Activated naive CD4-positive, alpha-beta T cell treated with anti-CD3 and anti-CD28 coated beads, Interleukin-2, amount 50 U/mL, for 24 hours (primary cell): ENCODE results near the gene UBE3D.

Experiments
- H3K27ac Mint-ChIP-seq: one replicate; pipeline ENCODE4 v1.8.0; 2021; ENCODE audit warnings: mild to moderate bottlenecking, mixed read lengths
- H3K27me3 Mint-ChIP-seq: one replicate; pipeline ENCODE4 v1.8.0; 2021; ENCODE audit warnings: mixed read lengths
- H3K36me3 Mint-ChIP-seq: one replicate; pipeline ENCODE4 v1.8.0; 2021; ENCODE audit warnings: mixed read lengths
- H3K4me1 Mint-ChIP-seq: one replicate; pipeline ENCODE4 v1.8.0; 2021; ENCODE audit warnings: mixed read lengths
- H3K4me3 Mint-ChIP-seq: one replicate; pipeline ENCODE4 v1.8.0; 2021; ENCODE audit warnings: mild to moderate bottlenecking, mixed read lengths
- H3K9me3 Mint-ChIP-seq: one replicate; pipeline ENCODE4 v1.8.0; 2021; ENCODE audit warnings: mixed read lengths

Gene UBE3D

DNA sequence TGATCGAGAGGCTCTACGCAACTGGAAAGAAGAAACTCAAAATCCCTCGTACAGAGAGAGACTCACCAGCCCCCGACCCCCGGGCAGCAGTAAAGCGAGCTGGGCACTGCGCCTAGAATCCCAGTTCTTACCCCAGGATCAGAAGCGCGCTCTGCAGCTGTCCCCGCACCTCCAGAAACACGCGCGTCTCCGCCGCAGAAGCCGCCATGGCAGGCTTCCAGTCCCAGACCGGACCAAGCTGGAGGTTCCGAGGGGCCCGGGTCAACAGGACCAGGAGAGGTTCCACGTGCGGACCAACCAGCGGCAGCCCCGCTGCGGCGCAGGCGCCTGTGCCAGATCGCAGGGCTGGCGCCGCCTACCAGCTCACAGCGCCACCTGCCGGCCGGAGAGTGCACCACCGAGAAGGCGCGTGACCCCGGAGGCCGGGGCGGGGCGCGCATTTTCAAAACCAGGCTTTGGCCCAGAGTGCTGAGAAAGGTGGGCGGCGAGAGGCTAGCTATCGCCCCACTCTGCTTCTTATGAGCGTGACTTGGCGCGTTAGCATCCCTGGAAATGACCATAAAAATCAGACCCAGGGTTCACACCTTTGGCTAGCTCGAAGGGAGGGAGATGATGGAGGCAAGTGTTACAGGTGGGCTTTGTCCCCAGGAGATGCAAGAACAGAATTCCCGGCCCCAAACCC is at the start of gene UBE3D:
Gene UBE3D (minus strand): TSS at position 331 of the 682 bp plus-strand sequence. CDS start 123 bp downstream, at position 208.
- Mint-ChIP-seq H3K36me3 (peaks cover 8% of the 10 kb centered on the region), H3K27ac (peak within 1 kb of the TSS; percentile 74), H3K4me3 (peak within 1 kb of the TSS; percentile 93), H3K4me1 (peaks cover 58% of the 10 kb centered on the region), H3K27me3 (no peaks in the 10 kb centered on the region), H3K9me3 (no peaks in the 10 kb centered on the region)

- no peaks in the 10 kb centered on the region for H3K27me3 Mint-ChIP-seq
- no peak overlapping the region for H3K27ac Mint-ChIP-seq
- H3K4me3 Mint-ChIP-seq = no peak overlapping the region
- peaks cover 6% of the 10 kb centered on the region for H3K36me3 Mint-ChIP-seq
- no peaks in the 10 kb centered on the region for H3K4me1 Mint-ChIP-seq
- H3K9me3 Mint-ChIP-seq = no peaks in the 10 kb centered on the region
Measured at GRCh38 chr6:83114164-83114563, 48.5 kb upstream of the UBE3D start.

GRCh38 chr6:83113258-83113657 is 47.6 kb upstream of the UBE3D start:
- Mint-ChIP-seq H3K4me3 (no peak overlapping the region), H3K4me1 (no peaks in the 10 kb centered on the region), H3K9me3 (no peaks in the 10 kb centered on the region), H3K27ac (no peak overlapping the region), H3K36me3 (peaks cover 9% of the 10 kb centered on the region), H3K27me3 (no peaks in the 10 kb centered on the region)

- Mint-ChIP-seq H3K27ac (no peak overlapping the region), H3K36me3 (peaks cover 23% of the 10 kb centered on the region), H3K9me3 (peaks cover 14% of the 10 kb centered on the region), H3K4me3 (no peak overlapping the region), H3K4me1 (no peaks in the 10 kb centered on the region), H3K27me3 (no peaks in the 10 kb centered on the region)
Measured at GRCh38 chr6:83108378-83108777, 42.7 kb upstream of the UBE3D start.

GRCh38 chr6:83098589-83098988 is 32.9 kb upstream of the UBE3D start:
- Mint-ChIP-seq H3K4me3 (no peak overlapping the region), H3K4me1 (peaks cover 18% of the 10 kb centered on the region), H3K27ac (no peak overlapping the region), H3K27me3 (no peaks in the 10 kb centered on the region), H3K9me3 (peaks cover 11% of the 10 kb centered on the region), H3K36me3 (peaks cover 36% of the 10 kb centered on the region)

DNA sequence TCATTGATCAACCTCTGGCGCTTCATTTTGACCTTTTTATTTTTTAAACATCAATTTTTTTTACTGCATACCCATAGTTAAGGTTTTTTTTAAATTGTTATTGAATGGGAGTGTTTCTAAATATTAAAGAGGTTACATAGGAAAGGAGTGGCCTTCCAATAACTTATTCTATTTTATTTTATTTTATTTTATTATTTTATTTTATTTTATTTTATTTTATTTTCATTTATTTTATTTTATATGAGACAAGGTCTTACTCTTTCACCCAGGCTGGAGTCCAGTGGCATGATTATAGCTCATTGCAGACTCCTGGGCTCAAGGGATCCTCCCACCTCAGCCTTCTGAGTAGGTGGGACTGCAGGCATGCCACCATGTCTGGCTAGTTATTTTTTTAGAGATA is 32.0 kb upstream of the UBE3D start:
- Mint-ChIP-seq H3K4me1 (peaks cover 18% of the 10 kb centered on the region), H3K9me3 (peaks cover 7% of the 10 kb centered on the region), H3K36me3 (peaks cover 28% of the 10 kb centered on the region), H3K27ac (no peak overlapping the region), H3K4me3 (no peak overlapping the region), H3K27me3 (no peaks in the 10 kb centered on the region)

GRCh38 chr6:83097204-83097603 is 31.6 kb upstream of the UBE3D start:
- peaks cover 25% of the 10 kb centered on the region for H3K36me3 Mint-ChIP-seq
- H3K27ac Mint-ChIP-seq = no peak overlapping the region
- H3K4me1 Mint-ChIP-seq = peaks cover 18% of the 10 kb centered on the region
- H3K9me3 Mint-ChIP-seq = peaks cover 7% of the 10 kb centered on the region
- no peaks in the 10 kb centered on the region for H3K27me3 Mint-ChIP-seq
- no peak overlapping the region for H3K4me3 Mint-ChIP-seq

- H3K4me1 Mint-ChIP-seq = peaks cover 21% of the 10 kb centered on the region
- no peak overlapping the region for H3K4me3 Mint-ChIP-seq
- H3K9me3 Mint-ChIP-seq = peaks cover 7% of the 10 kb centered on the region
- H3K27ac Mint-ChIP-seq = no peak overlapping the region
- peaks cover 21% of the 10 kb centered on the region for H3K36me3 Mint-ChIP-seq
- no peaks in the 10 kb centered on the region for H3K27me3 Mint-ChIP-seq
Measured at GRCh38 chr6:83096791-83097190, 31.1 kb upstream of the UBE3D start.

DNA sequence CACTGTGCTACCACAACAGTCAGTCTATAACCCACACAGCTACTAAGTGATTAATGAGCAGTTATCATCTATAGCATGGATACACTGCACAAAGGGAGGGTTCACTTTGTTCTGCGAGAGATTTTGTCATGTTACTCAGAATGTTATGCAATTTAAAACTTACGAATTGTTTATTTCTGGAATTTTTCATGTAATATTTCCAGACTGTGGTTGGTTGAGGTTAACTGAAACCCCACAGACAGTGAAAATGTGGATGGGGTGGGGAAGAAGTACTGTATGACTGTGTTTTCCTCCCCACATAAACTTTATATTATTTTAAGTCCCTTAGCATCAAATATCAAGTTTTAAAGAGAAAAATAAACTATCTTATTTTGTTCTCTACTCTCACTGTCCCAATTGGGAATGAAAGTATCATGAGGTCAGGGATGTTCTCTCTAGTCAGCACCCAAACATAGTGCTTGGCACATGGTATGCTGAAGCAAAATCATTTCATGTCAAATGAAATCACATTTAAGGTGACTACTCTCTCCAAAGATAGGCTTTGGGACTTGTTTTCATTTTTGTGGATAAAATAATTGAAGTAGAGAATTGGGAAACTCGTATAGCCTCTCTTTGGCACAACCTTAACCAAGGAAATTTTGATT is 27.2 kb upstream of the UBE3D start:
- Mint-ChIP-seq H3K4me3 (no peak overlapping the region), H3K27me3 (no peaks in the 10 kb centered on the region), H3K36me3 (peaks cover 18% of the 10 kb centered on the region), H3K9me3 (peaks cover 7% of the 10 kb centered on the region), H3K4me1 (peaks cover 37% of the 10 kb centered on the region), H3K27ac (no peak overlapping the region)

- Mint-ChIP-seq H3K9me3 (peaks cover 12% of the 10 kb centered on the region), H3K4me3 (peak overlapping the region; percentile 37)
Measured at GRCh38 chr6:83086751-83087150, 21.1 kb upstream of the UBE3D start.

DNA sequence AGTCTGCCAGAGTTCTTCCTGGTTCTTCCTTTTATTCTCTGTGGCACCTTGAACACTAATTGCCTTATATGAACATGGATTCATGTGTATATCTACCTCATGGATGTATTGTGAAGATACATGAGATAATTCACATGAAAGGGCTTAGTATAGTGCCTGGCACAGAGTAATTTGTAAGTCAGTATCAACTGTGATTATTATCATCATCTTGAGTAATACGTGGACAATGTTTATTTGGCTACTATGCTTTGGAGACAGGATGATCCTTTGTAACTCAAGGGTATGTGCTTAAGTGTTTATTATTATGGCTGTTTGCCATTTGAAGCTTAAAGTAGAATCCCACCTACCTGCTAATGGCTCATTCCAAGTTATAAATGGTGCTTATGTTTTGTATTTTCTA is 17.8 kb upstream of the UBE3D start:
- Mint-ChIP-seq H3K27ac (no peak overlapping the region), H3K27me3 (no peaks in the 10 kb centered on the region), H3K4me1 (peaks cover 57% of the 10 kb centered on the region), H3K36me3 (peaks cover 24% of the 10 kb centered on the region), H3K9me3 (peaks cover 12% of the 10 kb centered on the region), H3K4me3 (no peak overlapping the region)

More at GRCh38 chr6:83086751-83087150, 21.1 kb upstream of the UBE3D start:
- Mint-ChIP-seq H3K4me1 (peaks cover 46% of the 10 kb centered on the region), H3K27ac (no peak overlapping the region), H3K36me3 (peaks cover 24% of the 10 kb centered on the region), H3K27me3 (no peaks in the 10 kb centered on the region)

- Mint-ChIP-seq H3K4me1 (peaks cover 45% of the 10 kb centered on the region), H3K9me3 (no peaks in the 10 kb centered on the region), H3K27ac (no peak overlapping the region), H3K36me3 (peaks cover 12% of the 10 kb centered on the region), H3K27me3 (no peaks in the 10 kb centered on the region), H3K4me3 (no peak overlapping the region)
Measured at GRCh38 chr6:83073615-83074014, 8.0 kb upstream of the UBE3D start.

- Mint-ChIP-seq H3K27ac (no peak overlapping the region), H3K9me3 (no peaks in the 10 kb centered on the region), H3K36me3 (peaks cover 9% of the 10 kb centered on the region), H3K4me3 (no peak overlapping the region), H3K4me1 (peaks cover 43% of the 10 kb centered on the region), H3K27me3 (no peaks in the 10 kb centered on the region)
Measured at GRCh38 chr6:83072726-83073125, 7.1 kb upstream of the UBE3D start.

DNA sequence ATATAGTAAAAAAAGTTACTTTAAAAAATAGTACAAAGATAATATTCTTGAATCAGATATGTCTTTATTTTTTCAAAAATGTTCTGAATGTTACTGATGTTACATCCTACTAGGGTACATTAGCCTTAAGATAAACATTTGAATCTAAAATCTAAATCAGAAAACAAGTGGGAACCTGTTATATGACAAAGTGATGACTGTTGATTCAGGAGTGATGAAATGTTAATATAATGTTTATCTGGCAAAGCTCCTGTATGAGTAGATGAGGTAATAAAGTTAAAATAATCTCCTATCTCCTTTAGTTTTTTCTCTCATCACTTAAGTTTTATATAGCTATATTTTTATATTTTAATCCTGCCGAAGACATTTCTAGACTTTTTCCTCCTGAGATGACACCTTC is 6.1 kb upstream of the UBE3D start:
- no peak overlapping the region for H3K27ac Mint-ChIP-seq
- H3K36me3 Mint-ChIP-seq = peaks cover 9% of the 10 kb centered on the region
- H3K27me3 Mint-ChIP-seq = no peaks in the 10 kb centered on the region
- peaks cover 45% of the 10 kb centered on the region for H3K4me1 Mint-ChIP-seq
- no peak overlapping the region for H3K4me3 Mint-ChIP-seq
- H3K9me3 Mint-ChIP-seq = no peaks in the 10 kb centered on the region

DNA sequence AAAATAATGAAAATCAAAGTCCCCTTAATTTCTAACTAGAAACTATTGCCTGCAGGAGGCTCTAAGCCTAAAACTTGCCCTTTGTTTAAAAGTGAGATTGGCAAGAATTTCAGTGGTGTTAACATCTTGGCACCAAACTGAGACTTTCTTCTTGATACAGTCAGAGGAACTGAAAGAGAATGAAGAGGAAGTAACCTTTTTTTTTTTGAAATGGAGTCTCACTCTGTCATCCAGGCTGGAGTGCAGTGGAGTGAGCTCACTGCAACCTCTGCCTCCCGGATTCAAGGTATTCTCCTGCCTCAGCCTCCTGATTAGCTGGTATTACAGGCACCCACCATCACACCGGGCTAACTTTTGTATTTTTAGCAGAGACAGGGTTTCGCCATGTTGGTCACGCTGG is 5.4 kb upstream of the UBE3D start:
- Mint-ChIP-seq H3K27me3 (no peaks in the 10 kb centered on the region), H3K4me3 (no peak overlapping the region), H3K27ac (no peak overlapping the region), H3K9me3 (no peaks in the 10 kb centered on the region), H3K36me3 (peaks cover 9% of the 10 kb centered on the region), H3K4me1 (peaks cover 48% of the 10 kb centered on the region)

- Mint-ChIP-seq H3K4me3 (no peak overlapping the region), H3K36me3 (peaks cover 2% of the 10 kb centered on the region), H3K27me3 (no peaks in the 10 kb centered on the region), H3K9me3 (no peaks in the 10 kb centered on the region), H3K27ac (no peak overlapping the region), H3K4me1 (peaks cover 50% of the 10 kb centered on the region)
Measured at GRCh38 chr6:83069633-83070032, 4.0 kb upstream of the UBE3D start.
